ENCODE measurements around the gene BIN1.

The BIN1 gene

GRCh38 chr2:127017548-127017947 is 89.4 kb downstream of the BIN1 start:
- no peak for DNase-seq

DNA sequence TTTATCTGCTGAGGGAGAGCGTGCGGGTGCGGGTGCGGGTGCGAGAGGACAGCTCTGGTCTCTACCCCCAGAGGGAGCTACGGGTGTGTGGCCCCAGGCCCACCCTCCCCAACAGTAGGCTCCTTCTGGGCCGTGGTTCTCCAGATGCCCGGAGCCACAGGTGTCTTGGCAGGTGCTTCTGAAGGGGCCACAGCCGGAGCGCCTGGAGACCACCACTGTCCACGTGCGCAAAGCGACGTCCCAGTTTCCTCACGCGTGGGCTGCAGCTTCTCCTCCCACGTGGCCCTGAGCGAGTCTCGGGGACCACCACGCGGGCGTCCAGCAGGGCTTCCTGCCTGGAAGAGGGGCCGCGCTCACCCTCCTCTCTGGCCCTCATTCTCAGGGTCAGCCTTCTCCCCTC is 90.6 kb downstream of the BIN1 start:
- no peak for DNase-seq

DNA sequence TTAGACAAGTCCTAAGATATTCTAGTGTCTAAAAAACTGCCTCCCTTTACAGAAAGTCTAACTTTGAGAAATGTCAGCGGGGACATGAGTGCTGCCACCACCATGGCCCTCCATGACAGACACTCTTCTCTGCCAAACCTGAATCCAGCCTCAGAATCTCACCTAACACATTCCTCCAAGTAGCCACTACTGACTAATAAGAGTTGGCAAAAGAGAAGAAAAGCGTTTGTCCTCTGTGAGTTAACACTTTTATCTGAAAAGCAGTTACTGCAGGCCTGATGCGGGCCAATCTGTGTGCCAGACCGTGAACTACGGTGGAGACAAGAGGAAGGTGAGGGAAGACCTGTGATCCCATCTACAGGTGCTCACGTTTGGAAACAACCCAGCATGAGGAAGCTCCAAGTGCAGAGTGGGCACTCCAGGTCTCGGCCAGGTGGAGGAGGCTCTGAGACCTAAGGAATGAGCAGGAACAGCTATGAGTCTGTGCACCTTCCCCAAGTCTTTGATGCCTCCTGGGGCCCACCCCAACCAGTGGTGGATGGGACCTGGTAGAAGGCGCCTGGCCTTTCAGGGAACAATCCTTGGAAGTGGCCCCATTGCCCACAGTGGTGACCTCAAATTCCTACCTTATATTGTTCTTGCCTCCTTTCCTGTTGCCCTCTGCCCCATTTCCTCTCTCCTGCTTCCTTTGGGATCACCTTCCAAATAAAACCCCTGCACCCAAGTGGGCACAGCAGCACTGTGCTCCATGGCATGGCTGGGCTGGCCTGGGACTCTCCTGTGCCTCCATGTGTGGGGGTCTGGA is 91.6 kb downstream of the BIN1 start:
- no peak for DNase-seq

DNA sequence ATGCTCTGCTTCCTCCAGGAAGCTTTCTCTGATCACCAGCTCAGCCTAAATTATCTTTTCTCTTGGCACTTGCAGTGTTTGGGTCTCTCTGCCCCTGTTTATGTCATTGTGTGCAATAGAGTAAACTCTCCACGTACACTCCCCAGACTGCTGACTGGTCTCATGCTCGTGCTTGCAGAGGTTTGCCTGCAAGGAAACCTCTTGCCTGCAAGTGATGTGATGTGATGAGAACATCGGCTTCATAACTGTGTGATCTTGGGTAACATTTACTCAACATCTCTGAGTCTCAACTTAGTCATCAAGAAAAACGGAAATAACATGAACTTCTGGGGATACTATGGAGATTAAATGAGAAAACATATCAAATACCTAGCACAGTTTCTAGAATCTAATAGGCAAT is 92.3 kb downstream of the BIN1 start:
- peak; percentile 91 for DNase-seq

- no peak for DNase-seq
Measured at GRCh38 chr2:127014224-127014623, 92.7 kb downstream of the BIN1 start.

- DNase-seq, result no peak
Measured at GRCh38 chr2:127012868-127013267, 94.1 kb downstream of the BIN1 start.

GRCh38 chr2:127012215-127012614 is 94.7 kb downstream of the BIN1 start:
- peak; percentile 31 for DNase-seq

GRCh38 chr2:127011796-127012195 is 95.2 kb downstream of the BIN1 start:
- DNase-seq, result no peak

GRCh38 chr2:127011231-127011661 is 95.7 kb downstream of the BIN1 start:
- DNase-seq, result no peak

DNA sequence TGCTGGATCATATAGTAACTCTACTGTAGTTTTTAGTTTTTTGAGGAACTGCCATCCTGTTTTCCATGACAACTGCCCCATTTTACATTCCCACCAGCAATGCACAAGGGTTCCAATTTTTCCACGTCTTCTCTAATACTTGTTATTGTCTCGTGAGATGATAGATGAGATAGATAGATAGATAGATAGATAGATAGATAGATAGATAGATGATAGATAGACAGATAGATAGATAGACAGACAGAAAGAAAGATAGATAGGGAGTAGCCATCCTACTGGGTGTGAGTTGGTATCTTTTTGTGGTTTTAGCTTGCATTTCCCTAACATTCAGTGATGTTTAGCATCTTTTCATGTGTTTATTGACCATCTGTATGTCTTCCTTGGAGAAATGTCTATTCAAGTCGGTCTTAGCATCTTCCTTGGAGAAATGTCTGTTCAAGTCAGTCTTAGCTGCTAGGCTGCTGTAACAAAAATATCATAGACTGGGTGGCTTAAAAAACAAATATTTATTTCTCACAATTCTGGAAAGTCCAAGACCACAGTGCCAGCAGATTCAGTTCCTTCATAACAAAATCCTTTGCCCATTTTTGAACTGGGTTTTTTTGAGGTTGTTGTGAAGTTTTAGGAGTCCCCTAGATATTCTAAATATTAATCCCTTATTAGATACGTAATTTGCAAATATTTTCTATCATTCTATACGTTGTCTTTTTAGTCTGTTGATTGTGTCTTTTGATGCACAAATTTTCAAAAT is 98.5 kb downstream of the BIN1 start:
- DNase-seq, result no peak

DNA sequence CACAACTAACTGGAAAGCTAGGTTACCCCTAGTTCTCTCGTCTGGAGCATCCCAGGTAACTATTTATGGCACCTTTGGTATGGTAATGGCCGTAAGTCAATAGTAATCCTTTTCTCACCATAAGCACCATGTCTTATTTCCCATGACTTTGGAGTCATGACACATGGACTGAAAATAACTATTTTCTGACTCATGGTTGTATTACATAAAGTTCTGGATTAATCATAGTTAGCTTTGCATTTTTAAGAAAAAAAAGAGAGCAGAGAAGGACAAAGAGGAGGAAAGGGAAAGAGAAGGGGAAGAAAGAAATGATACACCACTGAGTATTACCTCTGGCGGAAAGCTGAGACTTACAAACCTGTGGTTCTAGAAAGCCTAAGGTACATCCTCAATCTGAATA is 99.3 kb downstream of the BIN1 start:
- DNase-seq, result peak; percentile 87

DNA sequence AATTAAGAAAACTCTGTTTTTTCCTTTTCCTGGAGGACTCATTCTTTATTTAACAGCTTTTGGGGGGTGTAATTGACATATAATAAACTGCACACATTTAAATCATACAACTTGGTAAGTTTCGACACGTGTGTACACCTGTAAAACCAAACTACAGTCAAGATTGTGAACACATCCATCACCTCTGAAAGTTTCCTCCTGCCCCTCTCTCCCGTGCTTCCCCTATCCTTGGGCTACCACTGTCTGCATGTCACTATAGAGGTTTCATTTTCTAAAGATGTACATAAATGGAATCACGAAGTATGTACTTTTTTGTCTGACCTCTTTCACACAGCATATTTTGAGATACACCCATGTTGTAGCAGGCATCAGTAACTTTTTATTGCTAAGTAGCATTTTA is 100.0 kb downstream of the BIN1 start:
- DNase-seq, result no peak

GRCh38 chr2:127004893-127005600 is 101.9 kb downstream of the BIN1 start:
- no peak for DNase-seq

- DNase-seq, result no peak
Measured at GRCh38 chr2:127003070-127003800, 103.7 kb downstream of the BIN1 start.

DNA sequence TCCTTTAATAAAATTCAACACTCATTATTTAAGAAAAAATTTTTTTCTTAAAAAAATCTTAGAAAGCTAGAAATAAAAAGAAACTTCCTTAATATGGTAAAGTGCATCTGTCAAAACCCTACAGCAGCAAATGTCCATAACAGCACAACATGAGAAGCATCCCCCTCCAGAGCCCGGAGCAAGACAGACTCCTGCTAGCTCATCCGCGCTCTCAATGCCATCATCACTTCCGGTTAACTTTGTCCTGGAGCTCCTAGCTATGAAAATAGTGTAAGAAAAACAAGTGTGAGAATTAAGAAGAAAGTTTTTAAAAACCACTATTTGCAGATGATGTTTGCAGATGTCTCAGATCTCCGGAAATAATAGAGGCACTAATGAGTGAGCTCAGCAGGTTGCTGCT is 105.2 kb downstream of the BIN1 start:
- no peak for DNase-seq

- DNase-seq, result no peak
Measured at GRCh38 chr2:127000937-127001336, 106.0 kb downstream of the BIN1 start.

- DNase-seq, result no peak
Measured at GRCh38 chr2:127000194-127000593, 106.8 kb downstream of the BIN1 start.

DNA sequence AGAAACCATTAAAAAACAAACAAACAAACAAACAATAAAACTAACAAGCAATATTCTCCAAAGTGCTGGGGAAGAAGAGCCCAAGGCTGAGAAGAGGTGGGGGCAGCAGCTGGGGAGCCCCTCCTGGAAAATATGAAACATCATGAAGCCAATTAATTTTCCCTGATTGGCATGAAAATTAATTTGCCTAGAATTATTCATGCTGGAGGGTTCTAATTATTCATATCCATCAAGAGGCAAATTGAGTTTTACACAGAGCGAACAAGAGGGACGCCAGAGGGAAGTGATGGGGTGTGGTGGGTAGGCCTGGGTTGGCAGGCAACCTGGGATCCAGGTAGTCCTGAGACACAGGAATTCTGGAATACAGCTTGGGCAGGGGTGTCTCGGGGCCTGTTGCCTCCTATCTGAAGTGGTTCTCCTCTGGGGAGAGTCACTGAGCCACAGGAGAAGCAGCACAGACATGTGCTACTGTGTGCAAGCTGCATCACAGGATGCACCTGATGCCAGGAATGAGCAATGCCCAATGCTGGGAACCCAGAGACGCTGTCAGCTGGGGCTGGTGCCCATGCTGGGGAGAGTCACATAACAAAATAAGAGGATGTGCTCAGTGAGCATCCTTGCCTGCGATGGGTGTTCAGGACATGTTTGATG is 107.7 kb downstream of the BIN1 start:
- DNase-seq, result no peak

DNA sequence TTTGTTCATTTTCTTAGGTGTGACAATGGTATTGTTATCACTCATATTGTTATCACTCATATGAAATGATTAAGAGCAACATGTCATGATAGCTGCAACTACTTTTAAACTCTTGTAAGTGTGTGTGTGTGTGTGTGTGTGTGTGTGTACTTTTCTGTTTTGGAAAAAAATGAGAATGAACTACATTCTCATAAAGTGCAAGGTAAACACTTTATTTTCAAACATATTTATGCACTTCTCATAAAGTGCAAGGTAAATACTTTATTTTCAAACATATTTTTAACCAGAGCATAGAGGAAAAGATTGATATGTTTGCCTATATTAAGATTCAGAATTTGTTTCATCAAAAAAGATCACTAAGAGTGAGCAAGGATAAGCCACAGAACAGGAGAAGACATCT is 108.5 kb downstream of the BIN1 start:
- no peak for DNase-seq
